Mucosa of descending colon (tissue), 3 donors: Measurements from ENCODE around the gene ZBTB6. TPM values are rescaled to one million over a fixed set of nuclear protein-coding genes. Genes with fewer than 3 reads are reported as not detected.
"Not testable (repeated sequence)": the region's sequence is repeated elsewhere in the genome, so short reads cannot be mapped to it uniquely, and the experiment has no call there.

Experiments
- ATAC-seq: fragments of 200-7000 bp; cut with Tn5 transposase; one replicate; pipeline ENCODE4 v1.9.1; 2020; ENCODE audit warnings: mild to moderate bottlenecking, moderate library complexity
- DNase-seq, 3 donors: peaks; one replicate each; pipeline ENCODE4 v3.0.0-alpha.2; 2020
- H3K36me3 ChIP-seq: fragments of 200-600 bp; one replicate; pipeline ENCODE4 v1.8.0; 2021; ENCODE audit warnings: low read depth, mild to moderate bottlenecking
- H3K4me1 ChIP-seq: fragments of 200-600 bp; one replicate; pipeline ENCODE4 v1.8.0; 2021; ENCODE audit warnings: low read depth, mild to moderate bottlenecking
- H3K4me3 ChIP-seq: fragments of 200-600 bp; one replicate; pipeline ENCODE4 v1.8.0; 2021; ENCODE audit warnings: mild to moderate bottlenecking
- H3K9me3 ChIP-seq: fragments of 200-600 bp; one replicate; pipeline ENCODE4 v1.8.0; 2021; ENCODE audit warnings: mild to moderate bottlenecking
- intact Hi-C, 2 donors: fragments of 100-400 bp; cut with DNase I in 1 of 2; cut with micrococcal nuclease in 1 of 2; formaldehyde crosslinking; loops; one replicate each; pipeline versions ENCODE4 v1.11.0 to v1.11.1; 2022; cut with DNase I, micrococcal nuclease
- total RNA-seq, 3 donors: library from RNA; stranded (reverse); fragmentation: NEBNext Ultra II Directional in 2 of 3; extraction: Animal tissue kit (Norgen Biotek cat#: 25700) in 2 of 3; gene quantifications; one replicate each; pipeline versions ENCODE4 v1.2.1 to v1.2.4, GENCODE V29; 2021 to 2023
- TF ChIP-seq, protein P1 (sequence below): fragments of 200-600 bp; IDR thresholded peaks from one replicate; pipeline ENCODE4 v1.8.0; 2022; ENCODE audit warnings: antibody characterized with exemption, mild to moderate bottlenecking
- donor health status: DM: no; HTN: no; CAD: no; lungs with moderate emphysema.
- donor health status: DM: no; HTN: no; CAD: no.
- donor health status: DM: no; HTN: yes; CAD: no.

ZBTB6 gene
- total RNA-seq, 3 donors from 2014 or later = 6.5 to 8.0 (median 7.9) TPM

- Histone ChIP-seq H3K4me3 (no peak overlapping the region), H3K4me1 (no peaks in the 10 kb centered on the region), H3K36me3 (no peaks in the 10 kb centered on the region), H3K9me3 (no peaks in the 10 kb centered on the region)
- ATAC-seq (no peak), DNase-seq (no peak)
- TF ChIP-seq, protein P1, sequence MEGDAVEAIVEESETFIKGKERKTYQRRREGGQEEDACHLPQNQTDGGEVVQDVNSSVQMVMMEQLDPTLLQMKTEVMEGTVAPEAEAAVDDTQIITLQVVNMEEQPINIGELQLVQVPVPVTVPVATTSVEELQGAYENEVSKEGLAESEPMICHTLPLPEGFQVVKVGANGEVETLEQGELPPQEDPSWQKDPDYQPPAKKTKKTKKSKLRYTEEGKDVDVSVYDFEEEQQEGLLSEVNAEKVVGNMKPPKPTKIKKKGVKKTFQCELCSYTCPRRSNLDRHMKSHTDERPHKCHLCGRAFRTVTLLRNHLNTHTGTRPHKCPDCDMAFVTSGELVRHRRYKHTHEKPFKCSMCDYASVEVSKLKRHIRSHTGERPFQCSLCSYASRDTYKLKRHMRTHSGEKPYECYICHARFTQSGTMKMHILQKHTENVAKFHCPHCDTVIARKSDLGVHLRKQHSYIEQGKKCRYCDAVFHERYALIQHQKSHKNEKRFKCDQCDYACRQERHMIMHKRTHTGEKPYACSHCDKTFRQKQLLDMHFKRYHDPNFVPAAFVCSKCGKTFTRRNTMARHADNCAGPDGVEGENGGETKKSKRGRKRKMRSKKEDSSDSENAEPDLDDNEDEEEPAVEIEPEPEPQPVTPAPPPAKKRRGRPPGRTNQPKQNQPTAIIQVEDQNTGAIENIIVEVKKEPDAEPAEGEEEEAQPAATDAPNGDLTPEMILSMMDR = no peak
- intact Hi-C loops = no loop called here
Observed at GRCh38 chr9:122922713-122923112, 9.6 kb upstream of the ZBTB6 start.

DNA sequence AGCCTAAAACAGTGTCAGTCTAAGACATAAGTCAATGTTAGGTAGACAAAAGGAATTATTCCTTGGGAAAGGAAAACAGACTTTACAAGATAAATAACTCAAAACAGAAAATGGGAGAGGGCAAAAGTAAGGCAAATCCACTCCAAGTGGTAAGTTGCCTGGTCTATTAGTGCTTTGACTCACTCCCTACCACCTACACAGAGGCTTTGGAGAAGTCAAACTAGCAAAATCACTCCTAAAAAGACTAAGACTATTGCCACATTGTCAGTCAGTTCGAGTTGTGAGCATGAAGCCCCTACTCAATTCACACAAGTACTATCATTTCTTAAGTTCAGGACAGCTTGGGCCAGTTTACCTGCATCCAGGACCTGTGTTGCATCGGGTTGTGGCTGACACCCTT lies 5.2 kb upstream of the ZBTB6 start:
- intact Hi-C loops = no loop called here
- DNase-seq = no peak
- Histone ChIP-seq H3K4me3 (no peak overlapping the region), H3K36me3 (no peaks in the 10 kb centered on the region), H3K9me3 (no peaks in the 10 kb centered on the region), H3K4me1 (no peaks in the 10 kb centered on the region)
- no peak for ATAC-seq
- TF ChIP-seq, protein P1 = no peak

DNA sequence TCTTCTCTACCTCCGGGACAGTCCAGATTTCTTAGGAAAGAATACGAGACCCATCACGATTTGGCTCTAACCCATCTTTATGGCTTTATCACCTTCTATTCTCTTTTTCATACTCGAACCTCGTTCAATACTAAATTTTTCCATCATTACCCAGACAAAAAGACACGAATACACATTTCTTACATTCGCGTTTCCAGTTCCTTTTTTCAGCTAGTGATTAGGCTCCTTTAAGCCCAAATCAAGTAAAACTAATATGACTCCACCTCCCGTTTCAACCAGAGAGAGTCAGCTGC lies 506 bp downstream of the ZBTB6 start:
- no peaks in the 10 kb centered on the region for H3K9me3 ChIP-seq
- ATAC-seq (no peak), DNase-seq (no peak)
- peak overlapping the region; percentile 60 for H3K4me3 ChIP-seq
- intact Hi-C loops = no loop called here
- H3K36me3 ChIP-seq = no peaks in the 10 kb centered on the region
- TF ChIP-seq, protein P1 = no peak
- no peaks in the 10 kb centered on the region for H3K4me1 ChIP-seq

DNA sequence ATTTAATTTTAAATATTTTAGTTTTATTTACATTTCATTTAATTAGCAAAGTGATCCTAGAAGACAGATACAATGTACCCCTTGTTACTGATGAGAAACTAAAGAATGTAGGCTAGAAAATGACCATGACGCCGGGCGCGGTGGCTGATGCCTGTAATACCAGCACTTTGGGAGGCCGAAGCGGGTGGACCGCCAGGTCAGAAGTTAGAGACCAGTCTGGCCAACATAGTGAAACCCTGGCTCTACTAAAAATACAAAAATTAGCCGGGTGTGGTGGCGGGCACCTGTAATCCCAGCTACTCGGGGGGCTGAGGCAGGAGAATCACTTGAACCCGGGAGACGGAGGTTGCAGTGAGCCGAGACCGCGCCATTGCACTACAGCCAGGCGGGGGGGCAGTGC lies 7.0 kb downstream of the ZBTB6 start:
- intact Hi-C loops, H3K4me3 ChIP-seq, H3K36me3 ChIP-seq, H3K9me3 ChIP-seq, ATAC-seq: not testable (repeated sequence)
- peak in 1 of 3 donors; percentile 33 for DNase-seq
- H3K4me1 ChIP-seq = peaks cover 11% of the 10 kb centered on the region

GRCh38 chr9:122904823-122905710 lies 8.1 kb downstream of the ZBTB6 start, which contains the start of gene RC3H2:
Gene RC3H2 (minus strand): TSS chr9:122905359. CDS start chr9:122897509, 7,850 bp downstream.
- TF ChIP-seq, protein P1 = no peak
- peak; percentile 98 for ATAC-seq
- DNase-seq = peak; percentile 95 to 99 (median 98)
- H3K9me3 ChIP-seq = no peaks in the 10 kb centered on the region
- intact Hi-C loops = no loop called here
- H3K36me3 ChIP-seq = no peaks in the 10 kb centered on the region
- H3K4me1 ChIP-seq = peaks cover 11% of the 10 kb centered on the region
- H3K4me3 ChIP-seq = peak within 1 kb of the TSS; percentile 99

- peak; percentile 45 for ATAC-seq
- DNase-seq = peak in 2 of 3 donors; percentile 43 to 55
Observed at GRCh38 chr9:122904466-122904822, 8.7 kb downstream of the ZBTB6 start.

More at GRCh38 chr9:122904466-122904822, 8.7 kb downstream of the ZBTB6 start:
- H3K9me3 ChIP-seq = no peaks in the 10 kb centered on the region
- peak overlapping the region; percentile 99 for H3K4me3 ChIP-seq
- intact Hi-C loops = no loop called here
- no peaks in the 10 kb centered on the region for H3K36me3 ChIP-seq
- H3K4me1 ChIP-seq = peaks cover 11% of the 10 kb centered on the region
- TF ChIP-seq, protein P1 = no peak
